Renal cortical epithelial cell (primary cell): ENCODE measurements around the gene RBMS3. TPM values are rescaled to one million over a fixed set of nuclear protein-coding genes. Genes with fewer than 3 reads are reported as not detected.

Source experiments
- DNase-seq: peaks from one replicate; pipeline ENCODE4 v3.0.0-alpha.2; 2011; ENCODE audit warnings: low read depth
- total RNA-seq: library from RNA; depleted of rRNA; stranded (reverse); fragments of >200 nt; gene quantifications from 2 replicates; pipeline ENCODE4 v1.2.3, GENCODE V29; 2014

Gene RBMS3
- total RNA-seq, 1 donor from 2014 or later = 26.7 TPM

DNA sequence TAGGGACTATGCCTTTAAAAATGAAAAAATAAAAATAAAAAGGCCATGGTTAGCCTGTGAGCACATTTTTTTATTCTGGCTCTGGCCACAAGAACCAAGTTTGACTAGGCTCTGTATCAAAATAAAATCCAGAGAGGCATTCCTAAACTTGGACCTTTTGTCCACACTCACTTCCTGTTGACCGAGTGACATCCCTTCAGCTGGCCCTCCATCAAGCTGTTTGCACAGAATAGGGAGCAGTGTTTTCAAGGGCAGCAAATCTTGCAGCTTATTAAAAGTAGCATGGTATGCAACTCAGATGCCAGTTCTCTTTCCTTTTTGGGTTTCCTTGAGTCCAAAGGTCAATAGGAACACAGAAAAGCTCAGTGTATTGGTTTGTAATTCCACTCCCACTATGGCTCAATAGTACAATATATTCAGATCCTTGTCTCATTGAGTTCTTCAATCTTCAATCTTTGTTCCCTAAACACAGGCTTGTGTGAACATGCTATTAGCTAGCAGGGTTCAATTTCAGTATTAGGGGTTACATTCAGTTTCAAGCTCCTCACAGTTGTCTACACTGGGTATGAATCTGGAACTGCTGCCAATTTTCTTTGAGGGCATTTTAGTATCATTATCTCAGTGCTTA lies 244.5 kb downstream of the RBMS3 start:
- DNase-seq = peak; percentile 45

DNA sequence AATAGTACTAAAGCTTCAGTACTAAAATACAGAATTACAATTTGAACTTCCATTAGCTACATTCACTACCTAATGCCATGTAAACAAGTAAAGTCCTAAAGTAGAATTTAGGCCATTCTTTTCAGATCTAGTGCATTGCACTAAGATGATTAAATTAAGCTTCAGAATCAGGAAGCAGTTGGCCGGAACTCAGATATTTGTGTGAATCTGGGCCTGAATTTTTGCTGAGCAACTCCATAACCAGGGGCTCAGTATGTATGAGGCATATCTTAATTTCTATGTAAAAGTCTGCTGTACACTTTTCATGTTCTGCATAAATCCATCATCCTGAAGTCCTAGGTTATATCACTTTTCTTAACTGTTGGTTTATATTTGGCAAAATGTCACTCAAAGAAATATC lies 246.4 kb downstream of the RBMS3 start:
- no peak for DNase-seq

DNA sequence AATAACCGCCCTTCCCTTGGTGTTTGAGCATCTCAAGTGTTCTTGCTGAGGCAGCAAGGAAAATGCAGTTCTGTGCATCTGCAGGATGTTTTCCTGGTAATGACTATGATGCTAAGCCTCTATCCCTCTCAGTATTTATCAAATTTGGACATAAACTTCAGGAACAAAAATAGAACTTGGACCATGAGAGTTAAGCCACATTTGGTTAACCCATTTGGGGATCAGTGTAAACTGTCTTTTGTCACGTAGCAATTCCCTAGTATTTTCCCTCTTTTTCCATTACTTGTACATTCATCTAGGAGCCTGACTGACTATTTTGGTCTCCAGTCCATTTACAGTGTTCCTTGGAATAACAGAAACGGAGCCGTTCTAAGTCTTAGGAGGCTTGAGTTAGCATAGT lies 250.8 kb downstream of the RBMS3 start:
- no peak for DNase-seq

DNA sequence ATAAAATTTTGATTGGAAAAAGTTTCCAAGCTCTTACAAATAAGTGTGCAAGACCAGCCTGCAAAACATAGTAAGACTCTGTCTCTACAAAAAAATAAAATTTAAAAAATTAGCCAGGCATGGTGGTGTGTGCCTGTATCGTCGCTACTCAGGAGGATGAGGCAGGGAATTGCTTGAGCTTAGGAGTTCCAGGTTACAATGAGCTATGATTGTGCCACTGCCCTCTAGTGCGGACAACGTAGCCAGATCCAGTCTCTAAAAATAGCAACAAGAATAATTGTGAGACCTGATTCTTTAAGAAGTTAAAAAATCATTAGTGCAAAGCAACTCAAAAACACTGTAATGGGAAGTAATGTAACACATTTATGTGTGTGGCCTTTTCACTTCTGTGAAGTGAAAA lies 251.6 kb downstream of the RBMS3 start:
- DNase-seq = no peak

DNA sequence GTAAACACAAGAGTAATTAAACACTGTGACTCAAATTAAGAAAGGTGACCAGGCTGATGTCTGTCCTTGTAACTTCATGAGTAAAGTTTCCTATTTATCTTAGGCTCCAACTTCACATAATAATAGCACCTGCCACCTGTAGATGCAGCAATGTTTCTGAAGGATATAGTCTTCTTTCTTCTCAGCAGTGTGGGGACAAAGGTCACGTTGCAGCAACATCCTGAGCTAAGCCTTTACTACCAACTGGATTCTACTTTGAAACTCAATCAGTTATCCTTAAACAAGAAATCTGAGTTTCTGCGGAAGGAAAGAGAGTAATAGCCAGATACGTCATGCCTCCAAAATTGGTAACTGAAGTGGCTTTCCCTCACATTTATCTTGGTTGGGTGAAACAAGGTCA lies 253.1 kb downstream of the RBMS3 start:
- no peak for DNase-seq

DNA sequence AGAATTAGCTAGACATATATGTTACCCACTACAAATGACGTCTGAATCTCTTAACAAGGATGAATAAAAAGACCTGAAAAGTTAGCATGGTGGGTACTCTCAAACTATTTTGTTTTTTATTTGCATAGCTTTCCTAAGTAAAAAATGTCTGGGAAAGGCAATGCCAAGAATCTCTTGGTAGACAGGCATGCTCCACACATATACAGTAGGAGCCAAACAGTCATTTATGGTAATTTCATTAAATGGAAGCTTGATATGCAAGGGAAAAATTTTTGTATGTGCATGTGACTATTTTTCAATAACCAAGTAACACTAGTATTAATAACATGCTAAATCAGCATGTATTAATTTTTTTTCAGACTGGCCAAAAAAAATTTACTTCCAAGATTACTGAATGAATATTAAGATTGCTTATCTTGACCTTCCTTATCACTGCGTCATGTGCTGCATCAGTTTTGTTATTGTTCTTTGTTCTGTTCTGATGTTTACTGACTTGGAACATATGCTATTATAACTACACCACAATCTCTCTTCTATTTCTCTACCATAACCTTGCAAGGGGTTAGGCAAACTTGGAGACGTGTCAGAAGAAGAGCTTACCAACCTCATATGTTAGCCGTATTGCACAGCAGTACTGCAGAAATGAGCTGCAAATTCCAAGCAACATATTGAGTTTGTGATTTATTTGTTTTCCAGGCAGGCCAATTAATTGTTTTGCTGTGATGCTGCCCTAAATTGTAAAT lies 255.3 kb downstream of the RBMS3 start:
- DNase-seq = no peak

DNA sequence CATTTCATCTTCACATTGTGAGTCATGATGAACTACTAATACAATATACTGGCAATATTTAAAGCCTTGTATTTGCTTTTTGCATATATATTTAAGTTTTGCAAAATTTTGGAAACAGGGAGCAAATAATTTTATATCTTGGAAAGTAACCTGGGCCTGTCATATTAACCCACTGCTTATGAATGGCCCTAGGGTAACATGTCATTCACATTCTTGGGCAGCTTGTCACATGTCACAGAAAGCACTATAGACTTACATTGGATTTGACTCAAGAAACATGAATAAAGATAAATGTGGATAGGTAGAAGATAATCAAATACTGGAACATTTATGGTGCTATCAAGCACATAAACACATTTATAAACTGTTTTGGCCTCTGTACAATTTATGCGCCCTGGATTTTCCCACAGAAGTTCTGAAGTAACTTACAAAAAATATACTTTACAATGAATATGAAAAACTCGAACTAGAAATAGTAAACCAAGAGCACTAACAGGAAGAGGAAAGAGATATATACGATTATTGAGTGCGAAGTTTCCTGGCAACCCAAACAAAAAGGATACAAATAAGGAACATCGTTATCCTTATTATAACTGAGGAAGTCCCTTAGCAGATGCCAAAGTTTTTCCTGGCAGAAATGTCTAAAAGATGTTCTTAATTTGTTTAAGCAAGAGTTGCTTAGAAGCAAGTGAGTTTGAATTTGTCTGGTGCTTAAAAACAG lies 257.2 kb downstream of the RBMS3 start:
- no peak for DNase-seq

DNA sequence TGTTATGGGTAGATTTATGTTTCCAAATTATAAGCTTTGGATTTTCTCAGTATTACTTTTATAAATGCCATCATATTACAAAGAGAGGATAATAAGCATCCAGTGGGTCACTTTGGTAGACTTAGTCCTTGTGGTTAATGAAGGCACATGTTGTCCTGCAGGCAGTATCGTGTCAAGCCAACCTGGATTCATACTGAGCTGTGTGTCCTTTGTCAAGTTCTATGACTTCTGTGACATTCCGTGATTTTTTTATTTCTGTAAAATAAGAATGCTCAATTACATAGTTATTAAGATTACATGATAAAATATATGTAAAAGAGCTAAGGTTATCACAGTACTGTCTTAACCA lies 257.7 kb downstream of the RBMS3 start:
- no peak for DNase-seq

DNA sequence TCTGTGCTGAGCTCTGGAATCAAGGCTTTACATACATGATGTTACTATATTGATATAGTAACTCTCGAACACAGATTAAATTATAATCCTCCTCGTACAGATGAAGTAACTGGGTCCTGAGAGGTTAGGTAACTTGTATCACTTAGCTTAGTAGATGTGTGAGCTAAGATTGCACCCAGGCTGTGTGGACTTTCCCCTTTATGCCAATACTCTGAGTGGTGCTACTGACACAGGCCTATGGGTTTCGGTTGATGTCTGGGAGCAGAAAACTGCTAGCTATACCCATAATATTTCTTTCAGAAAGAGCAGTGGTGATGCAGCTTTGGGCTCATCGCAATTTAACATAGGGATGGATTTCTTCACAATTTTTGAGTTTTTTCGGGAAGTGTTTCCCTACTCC lies 259.7 kb downstream of the RBMS3 start:
- DNase-seq = no peak

DNA sequence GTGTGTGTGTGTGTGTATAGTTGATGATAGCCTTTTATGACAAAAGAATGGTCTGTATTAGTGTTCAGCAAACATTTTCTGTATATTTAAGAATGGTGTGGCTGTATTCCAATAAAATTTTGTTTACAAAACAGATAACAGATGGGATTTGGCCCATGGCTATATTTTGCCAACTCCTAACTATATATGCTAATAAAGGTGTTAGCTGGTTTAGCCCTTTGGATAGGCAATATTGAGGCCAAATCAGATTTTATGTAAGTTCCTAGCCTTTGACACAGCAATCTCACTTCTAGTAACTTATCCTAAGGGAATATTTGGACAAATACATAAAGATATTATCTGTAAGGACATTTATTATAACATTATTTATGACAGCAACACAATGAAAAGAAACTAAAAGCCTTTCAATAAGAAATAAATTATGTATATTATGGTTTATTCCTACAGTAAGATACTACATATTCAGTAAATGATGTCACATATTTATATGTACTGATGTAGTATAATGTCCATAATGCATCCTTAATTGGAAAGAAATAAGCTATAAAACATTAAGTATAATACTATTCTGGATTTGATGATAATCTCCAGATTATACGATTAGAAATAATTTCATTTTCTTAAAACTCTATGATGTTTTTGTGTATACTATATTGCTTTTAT lies 264.0 kb downstream of the RBMS3 start:
- no peak for DNase-seq

DNA sequence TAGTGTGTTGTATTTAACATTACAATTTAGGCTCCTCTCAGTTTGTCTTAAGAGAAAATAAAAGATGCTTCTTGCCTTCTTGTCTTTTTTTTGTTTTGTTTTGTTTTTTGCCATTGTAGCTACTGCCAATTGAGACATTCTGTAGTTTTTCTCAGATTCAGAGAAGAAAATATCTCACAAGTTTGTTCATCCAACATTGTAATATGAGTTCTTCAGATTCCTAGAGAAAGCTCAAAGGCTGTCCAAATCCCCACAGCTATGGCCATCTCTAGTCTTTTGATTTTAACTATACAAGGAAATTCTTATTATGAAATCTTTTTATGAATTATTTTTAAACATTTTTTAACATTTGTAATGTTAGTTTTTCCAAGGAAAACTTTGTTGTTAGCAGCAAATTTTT lies 264.7 kb downstream of the RBMS3 start:
- no peak for DNase-seq

DNA sequence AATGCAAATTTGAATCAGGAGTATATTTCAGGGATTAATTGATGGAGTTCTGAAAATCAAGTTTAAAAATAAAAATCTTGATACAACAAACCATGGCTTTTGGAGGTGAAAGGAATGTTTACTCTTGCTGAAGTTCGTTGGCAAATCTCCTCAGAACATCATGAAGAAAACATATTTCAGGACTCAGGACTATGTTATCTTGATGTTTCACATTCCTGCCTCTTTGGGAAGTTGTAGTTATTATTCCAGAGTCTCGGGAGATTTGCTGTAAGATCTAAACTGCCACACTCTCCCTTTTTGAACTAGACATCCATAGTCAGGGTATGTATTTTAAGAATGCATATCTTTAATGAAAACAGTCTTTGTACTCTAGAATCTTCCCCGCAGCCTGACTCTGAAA lies 271.2 kb downstream of the RBMS3 start:
- no peak for DNase-seq

DNA sequence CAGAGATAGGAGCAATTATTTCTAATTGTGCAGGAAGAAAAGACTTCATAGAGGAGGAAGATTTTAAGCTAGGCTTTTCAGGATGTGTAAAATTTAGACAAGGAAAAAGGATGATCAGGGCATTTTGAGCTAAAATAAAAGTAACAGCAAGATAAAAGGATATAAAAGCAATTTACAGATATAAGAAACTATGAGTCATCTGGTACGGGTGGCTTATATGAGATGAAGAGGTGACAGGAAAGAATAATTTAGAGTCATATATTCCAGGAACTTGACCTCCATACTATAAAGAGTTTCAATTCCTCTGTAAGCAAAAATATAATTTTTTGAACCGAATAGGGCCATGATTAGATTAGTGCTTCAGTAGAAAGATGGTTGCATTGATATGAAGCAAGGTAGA lies 273.7 kb downstream of the RBMS3 start:
- DNase-seq = no peak

DNA sequence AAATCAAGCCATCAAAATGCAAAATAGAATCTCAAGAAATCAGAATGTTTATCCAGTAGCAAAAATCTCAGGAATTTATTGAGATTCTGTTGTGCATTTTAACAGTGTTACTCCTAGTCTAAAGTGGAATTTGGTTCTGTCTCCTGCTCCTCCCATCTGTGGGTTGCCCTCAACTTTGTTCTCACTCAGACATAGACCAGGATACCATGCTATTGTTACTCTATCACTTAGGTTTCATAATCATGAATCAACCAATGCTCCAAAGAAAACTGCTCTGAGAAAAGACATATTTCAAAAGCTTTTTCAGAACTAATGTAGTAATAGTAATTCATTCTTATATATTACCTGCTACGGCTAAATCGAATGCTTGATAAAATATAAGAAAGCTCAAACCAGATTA lies 274.7 kb downstream of the RBMS3 start:
- no peak for DNase-seq

DNA sequence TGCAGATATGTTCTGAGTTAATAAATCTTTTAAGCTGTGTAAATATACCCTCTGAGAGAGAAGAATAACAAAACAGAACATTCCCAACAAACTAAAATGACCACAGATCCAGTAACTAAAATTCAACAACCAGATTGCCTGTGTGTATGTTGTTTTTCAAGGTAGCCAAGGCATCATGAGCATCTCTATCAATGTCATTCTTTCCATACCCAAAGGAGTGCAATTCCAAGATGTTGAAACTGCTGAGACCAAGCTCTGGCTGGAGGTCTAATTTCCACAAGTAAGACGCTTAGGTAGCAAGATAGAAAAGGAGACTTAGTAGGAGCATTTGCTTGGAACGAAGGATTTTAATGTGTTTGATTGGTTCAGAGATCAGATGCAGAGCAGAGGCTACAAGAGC lies 276.3 kb downstream of the RBMS3 start:
- no peak for DNase-seq

DNA sequence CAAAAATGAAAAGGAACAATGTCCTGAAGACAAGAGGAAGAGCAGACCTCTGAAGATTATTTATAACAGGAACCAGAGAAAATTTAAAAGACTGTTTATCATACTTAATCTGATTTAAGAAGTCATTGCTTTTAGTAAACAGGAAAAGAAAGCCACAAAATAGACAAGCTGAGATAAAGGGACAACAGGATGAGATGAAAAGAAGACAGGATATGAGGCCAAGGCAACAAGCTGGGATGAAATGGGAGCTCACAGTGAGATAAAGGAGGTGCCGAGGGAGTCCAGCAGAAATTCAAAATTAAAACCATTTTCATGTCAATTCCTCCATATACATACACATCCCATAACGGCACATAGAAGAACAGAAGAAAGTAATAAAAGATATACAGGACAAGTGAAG lies 277.0 kb downstream of the RBMS3 start:
- no peak for DNase-seq

DNA sequence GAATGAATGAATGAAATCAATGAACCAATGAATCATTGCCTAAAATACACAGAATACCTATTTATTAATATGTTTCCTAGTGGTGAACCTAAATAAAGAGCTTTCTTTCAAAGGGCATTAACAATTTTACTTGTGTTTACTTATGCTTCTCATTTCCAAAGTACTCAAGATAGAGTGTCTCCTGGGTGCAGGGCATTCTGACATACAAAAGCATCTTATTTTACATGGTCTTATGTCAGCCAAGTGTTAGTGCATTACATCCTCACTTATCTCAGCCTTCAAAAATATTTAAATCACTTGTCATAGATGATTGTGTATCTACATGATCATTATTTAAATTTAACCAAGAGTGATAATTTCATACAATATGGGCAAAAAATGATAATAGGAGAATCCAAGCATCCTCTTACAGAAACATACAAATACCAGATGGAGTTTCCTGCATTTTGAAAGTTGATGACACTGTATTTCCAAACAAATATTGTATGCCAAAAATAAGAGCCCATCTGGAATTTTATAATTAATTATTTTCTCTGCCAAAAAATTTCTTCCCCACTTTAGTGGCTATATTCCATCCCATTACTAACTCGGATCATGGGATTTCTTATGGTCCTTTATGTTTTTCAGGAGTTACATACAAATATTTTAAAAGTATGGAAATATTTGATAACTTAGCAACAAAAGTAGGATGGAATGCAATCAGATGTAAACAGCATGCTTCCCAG lies 279.0 kb downstream of the RBMS3 start:
- no peak for DNase-seq

DNA sequence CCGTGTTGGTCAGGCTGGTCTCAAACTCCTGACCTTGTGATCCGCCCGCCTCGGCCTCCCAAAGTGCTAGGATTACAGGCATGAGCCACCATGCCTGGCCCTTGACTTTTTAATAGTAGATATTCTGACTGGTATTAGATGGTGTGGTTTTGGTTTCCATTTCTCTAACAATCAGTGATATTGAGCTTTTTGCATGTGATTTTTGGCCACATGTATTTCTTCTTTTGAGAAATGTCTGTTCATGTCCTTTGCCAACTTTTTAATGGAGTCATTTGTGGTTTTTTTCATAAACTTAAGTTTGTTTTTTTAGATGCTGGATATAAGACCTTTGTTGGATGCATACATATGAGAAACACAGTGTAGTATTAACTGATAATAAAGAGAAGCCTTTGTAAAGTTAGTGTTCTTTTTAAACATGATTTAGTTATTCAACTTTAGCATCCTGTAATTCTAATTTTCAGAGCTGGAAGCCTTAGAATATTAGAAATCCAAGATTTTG lies 280.8 kb downstream of the RBMS3 start:
- no peak for DNase-seq

DNA sequence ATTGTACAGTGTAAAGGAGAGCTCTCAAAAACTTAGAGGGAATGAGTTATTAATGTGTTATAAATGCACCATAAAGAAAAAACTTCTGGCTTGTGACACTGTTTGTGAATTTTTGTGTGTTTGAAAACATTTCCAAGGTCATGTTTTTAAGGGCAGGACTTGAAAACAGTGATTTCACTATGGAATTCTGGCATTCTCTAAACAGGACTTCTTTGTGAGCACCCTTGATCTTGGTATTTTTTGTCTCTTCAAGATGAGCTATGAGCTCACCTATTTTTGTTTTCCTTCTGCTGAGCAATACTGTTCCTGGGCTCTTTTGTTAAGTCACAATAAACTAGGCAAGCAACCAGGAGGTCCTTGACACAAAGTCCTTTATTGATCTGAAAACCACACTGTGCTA lies 284.4 kb downstream of the RBMS3 start:
- no peak for DNase-seq

DNA sequence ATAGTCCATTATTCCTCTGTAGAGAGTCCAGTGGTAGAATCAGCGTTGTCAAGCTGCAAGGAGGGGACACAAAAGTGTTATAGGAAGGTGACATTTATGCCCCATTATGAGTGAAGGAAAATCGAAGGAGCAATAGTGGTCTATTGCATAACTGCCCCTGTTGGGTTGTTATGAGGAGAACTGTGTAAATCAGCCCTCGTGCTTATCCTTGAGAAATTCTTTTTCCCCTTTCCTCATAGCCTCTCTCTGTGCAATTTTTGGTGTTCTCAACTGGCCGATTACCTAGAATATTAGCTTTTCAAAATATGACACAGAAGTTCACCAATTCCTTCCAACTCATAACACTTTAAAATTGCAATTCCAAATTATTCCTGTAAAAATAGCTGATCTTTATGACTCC lies 286.6 kb downstream of the RBMS3 start:
- DNase-seq = no peak

DNA sequence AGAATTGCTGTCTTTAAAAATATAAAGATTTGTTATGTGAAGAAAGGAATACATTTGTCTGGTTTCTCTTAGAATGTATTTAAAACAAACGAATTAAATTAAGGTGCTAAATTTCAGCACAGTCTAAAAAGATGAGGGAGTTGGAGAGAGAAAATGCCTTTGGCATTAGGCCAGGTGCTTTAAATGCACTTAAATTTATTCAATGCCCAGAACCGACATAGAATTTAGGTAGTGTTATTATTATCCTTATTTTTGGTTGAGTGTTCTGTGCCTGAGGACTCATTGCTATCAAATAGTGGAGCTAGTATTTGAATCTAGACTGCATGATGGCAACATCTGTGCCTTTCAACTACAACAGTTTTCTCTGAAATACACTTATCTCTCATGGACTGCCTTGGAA lies 287.5 kb downstream of the RBMS3 start:
- no peak for DNase-seq

DNA sequence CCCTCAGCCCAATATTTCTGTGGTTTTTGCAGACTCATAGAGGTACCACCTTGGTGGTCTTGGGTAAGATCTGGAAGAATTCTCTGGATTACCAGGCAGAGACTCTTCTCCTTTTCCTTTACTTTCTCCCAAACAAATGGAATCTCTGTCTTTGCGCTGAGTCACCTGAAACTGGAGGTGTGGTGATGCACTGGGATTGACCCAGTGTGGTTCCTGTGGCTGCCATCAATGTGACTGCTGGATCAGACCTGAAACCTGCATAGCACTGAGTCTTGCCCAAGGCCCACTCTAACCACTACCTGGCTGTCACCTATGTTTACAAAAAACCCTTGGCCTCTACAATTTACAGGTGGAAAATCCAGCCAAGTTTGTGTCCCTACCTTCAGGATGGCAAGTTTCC lies 295.3 kb downstream of the RBMS3 start:
- DNase-seq = peak; percentile 11
